WTC11 (cell line): ENCODE measurements around the gene USP10.

ENCODE experiments used
- CREB1 ChIP-seq: sonication (generic); formaldehyde crosslinking; IDR thresholded peaks from 2 replicates; pipeline ENCODE4 v1.8.0; 2023; ENCODE audit warnings: mild to moderate bottlenecking, missing genetic modification reagents
- IRF2 ChIP-seq: sonication (generic); formaldehyde crosslinking; IDR thresholded peaks from 2 replicates; pipeline ENCODE4 v1.8.0; 2022; ENCODE audit warnings: low read depth, missing genetic modification reagents, borderline replicate concordance
- NFYB ChIP-seq: sonication (generic); formaldehyde crosslinking; conservative IDR thresholded peaks from 2 replicates; pipeline ENCODE4 v1.8.0; 2022; ENCODE audit warnings: low read depth, missing genetic modification reagents
- USF2 ChIP-seq: sonication (generic); formaldehyde crosslinking; IDR thresholded peaks from 2 replicates; pipeline ENCODE4 v1.8.1; 2023; ENCODE audit warnings: mild to moderate bottlenecking, missing genetic modification reagents, moderate library complexity
- ZNF121 ChIP-seq: sonication (generic); formaldehyde crosslinking; IDR thresholded peaks from 2 replicates; pipeline ENCODE4 v1.8.0; 2023; ENCODE audit warnings: missing genetic modification reagents
- TF ChIP-seq, protein P1 (sequence below): fragments of 200-600 bp; IDR thresholded peaks from 2 replicates; pipeline ENCODE4 v1.8.0; 2022; ENCODE audit warnings: antibody characterized with exemption

DNA sequence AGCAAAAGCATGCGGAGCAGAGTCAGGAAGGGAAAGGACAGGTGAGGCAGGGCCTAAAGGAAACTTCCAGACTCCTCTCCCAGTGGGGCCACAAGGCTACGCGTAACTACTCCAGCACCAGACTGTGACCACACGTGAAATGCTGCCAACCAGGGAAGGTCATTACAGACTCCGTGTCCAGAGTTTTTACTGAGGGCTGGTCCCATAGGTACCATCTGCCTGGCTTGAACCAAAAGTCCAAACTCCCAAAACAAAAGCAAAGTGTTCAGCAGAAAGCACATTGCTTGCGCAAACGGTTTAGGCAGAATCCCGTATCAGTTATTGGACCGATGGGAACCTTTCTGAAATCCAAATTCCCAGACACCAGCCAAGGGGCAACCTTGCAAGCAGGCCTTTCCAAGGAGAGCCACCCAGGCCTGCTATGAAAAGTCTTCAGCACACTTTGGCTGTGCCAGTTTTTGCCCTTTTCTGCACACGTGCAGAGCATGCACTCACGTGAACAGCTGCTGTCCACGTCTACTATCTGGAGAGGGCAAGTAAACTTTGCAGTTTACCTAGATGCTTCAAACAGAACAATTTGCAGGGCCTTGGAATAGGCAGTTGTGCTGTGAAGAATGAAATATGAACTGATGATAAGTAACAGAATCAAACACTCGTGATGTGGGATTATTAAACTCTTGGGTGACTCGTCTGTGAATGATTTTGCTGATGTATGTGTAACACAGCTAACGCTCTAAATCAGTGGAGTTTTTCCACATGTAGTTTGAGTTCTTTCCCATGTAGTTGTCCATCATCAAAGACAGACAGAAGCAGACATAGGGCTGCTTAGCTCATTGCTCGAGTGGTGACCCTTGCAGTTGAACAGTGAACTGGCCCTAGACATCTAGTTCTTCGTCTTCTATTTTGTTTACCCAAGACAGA is 61.9 kb downstream of the USP10 start:
- TF ChIP-seq CREB1 (CRISPR knock-in tag) (no peak), IRF2 (CRISPR knock-in tag) (no peak), ZNF121 (CRISPR knock-in tag) (no peak), USF2 (CRISPR knock-in tag) (no peak), NFYB (CRISPR knock-in tag) (no peak)
- TF ChIP-seq, protein P1, sequence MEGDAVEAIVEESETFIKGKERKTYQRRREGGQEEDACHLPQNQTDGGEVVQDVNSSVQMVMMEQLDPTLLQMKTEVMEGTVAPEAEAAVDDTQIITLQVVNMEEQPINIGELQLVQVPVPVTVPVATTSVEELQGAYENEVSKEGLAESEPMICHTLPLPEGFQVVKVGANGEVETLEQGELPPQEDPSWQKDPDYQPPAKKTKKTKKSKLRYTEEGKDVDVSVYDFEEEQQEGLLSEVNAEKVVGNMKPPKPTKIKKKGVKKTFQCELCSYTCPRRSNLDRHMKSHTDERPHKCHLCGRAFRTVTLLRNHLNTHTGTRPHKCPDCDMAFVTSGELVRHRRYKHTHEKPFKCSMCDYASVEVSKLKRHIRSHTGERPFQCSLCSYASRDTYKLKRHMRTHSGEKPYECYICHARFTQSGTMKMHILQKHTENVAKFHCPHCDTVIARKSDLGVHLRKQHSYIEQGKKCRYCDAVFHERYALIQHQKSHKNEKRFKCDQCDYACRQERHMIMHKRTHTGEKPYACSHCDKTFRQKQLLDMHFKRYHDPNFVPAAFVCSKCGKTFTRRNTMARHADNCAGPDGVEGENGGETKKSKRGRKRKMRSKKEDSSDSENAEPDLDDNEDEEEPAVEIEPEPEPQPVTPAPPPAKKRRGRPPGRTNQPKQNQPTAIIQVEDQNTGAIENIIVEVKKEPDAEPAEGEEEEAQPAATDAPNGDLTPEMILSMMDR = no peak
